AG04449 (cell line): ENCODE data around the gene KRR1.
"Not testable (repeated sequence)": the region's sequence is repeated elsewhere in the genome, so short reads cannot be mapped to it uniquely, and the experiment has no call there.

Experiments used
- CTCF ChIA-PET: fragments of 350-600 bp; formaldehyde crosslinking; extraction: SDS; loops from one replicate; lab custom pipeline; 2021; ENCODE audit warnings: antibody characterized with exemption; lab: Yijun Ruan, JAX
- POLR2A ChIA-PET: fragments of 400-600, 350-600 bp; formaldehyde crosslinking; extraction: SDS; loops from one replicate; lab custom pipeline; 2020; ENCODE audit warnings: antibody characterized with exemption, inconsistent platforms; lab: Yijun Ruan, JAX
- DNase-seq: peaks from one replicate; pipeline ENCODE4 v3.0.0-alpha.2; 2010; ENCODE audit warnings: low read depth, low spot score
- H3K4me3 ChIP-seq: 2 replicates; pipeline ENCODE4 v1.5.1; 2011; ENCODE audit warnings: low read depth, mild to moderate bottlenecking, control low read depth, low read length
- CTCF ChIP-seq: IDR thresholded peaks from one replicate; pipeline ENCODE4 v1.5.1; 2011; ENCODE audit warnings: mild to moderate bottlenecking, moderate library complexity, low read length, control low read depth, inconsistent platforms; ENCODE audit not compliant: insufficient read depth; ENCODE audit errors: missing control alignments

Gene KRR1

GRCh38 chr12:75452675-75453330 is 58.6 kb downstream of the KRR1 start:
- ChIA-PET CTCF (interaction anchor here (1.0 to 2.5 kb wide), 3 partner anchors 32 to 62 kb away, joined by 3 to 9 read pairs (median 6); partner anchors contain the start of gene GLIPR1L2), POLR2A (interaction anchor here (0.6 kb wide), 1 partner anchor 55 kb away, joined by 3 read pairs; no protein-coding TSS in a partner anchor)
- no peak for TF ChIP-seq CTCF
- no peak for DNase-seq
- no peak overlapping the region for H3K4me3 ChIP-seq

GRCh38 chr12:75447691-75448393 is 63.6 kb downstream of the KRR1 start:
- CTCF ChIA-PET: interaction anchor here (2.4 kb wide), 1 partner anchor 36 kb away, joined by 14 read pairs; no protein-coding TSS in a partner anchor
- no peak for TF ChIP-seq CTCF
- DNase-seq: no peak
- POLR2A ChIA-PET: interaction anchor here (2.3 kb wide), 1 partner anchor 32 kb away, joined by 9 read pairs; the partner anchor contains the start of gene GLIPR1
- H3K4me3 ChIP-seq: no peak overlapping the region

- no peak for TF ChIP-seq CTCF
- CTCF ChIA-PET: interaction anchor here (0.7 to 2.4 kb wide), 5 partner anchors 20 to 58 kb away, joined by 3 to 14 read pairs (median 3); no protein-coding TSS in a partner anchor
- peak; percentile 45 for DNase-seq
- POLR2A ChIA-PET: interaction anchor here (2.3 kb wide), 1 partner anchor 33 kb away, joined by 9 read pairs; the partner anchor contains the start of gene GLIPR1
- no peak overlapping the region for H3K4me3 ChIP-seq
Observed at GRCh38 chr12:75446857-75447256, 64.6 kb downstream of the KRR1 start.

GRCh38 chr12:75445137-75445507 is 66.3 kb downstream of the KRR1 start:
- CTCF ChIA-PET, POLR2A ChIA-PET, H3K4me3 ChIP-seq, DNase-seq: not testable (repeated sequence)

GRCh38 chr12:75444429-75445136 is 66.8 kb downstream of the KRR1 start:
- no peak overlapping the region for H3K4me3 ChIP-seq
- DNase-seq: no peak
- TF ChIP-seq CTCF: no peak
- ChIA-PET POLR2A (no interaction called here), CTCF (no interaction called here)

- H3K4me3 ChIP-seq: no peak overlapping the region
- no peak for TF ChIP-seq CTCF
- ChIA-PET CTCF (no interaction called here), POLR2A (no interaction called here)
- DNase-seq: no peak
Observed at GRCh38 chr12:75443709-75444108, 67.7 kb downstream of the KRR1 start.

GRCh38 chr12:75442454-75442853 is 69.0 kb downstream of the KRR1 start:
- DNase-seq, POLR2A ChIA-PET, H3K4me3 ChIP-seq: not testable (repeated sequence)
- CTCF ChIA-PET: interaction anchor here (0.9 to 1.6 kb wide), 4 partner anchors 10 to 62 kb away, joined by 3 to 4 read pairs (median 3); no protein-coding TSS in a partner anchor

GRCh38 chr12:75441687-75442449 is 69.5 kb downstream of the KRR1 start:
- DNase-seq, H3K4me3 ChIP-seq, POLR2A ChIA-PET: not testable (repeated sequence)
- CTCF ChIA-PET: interaction anchor here (0.9 to 1.6 kb wide), 4 partner anchors 9 to 63 kb away, joined by 3 to 4 read pairs (median 3); no protein-coding TSS in a partner anchor
